Gastrocnemius medialis (tissue), 4 donors: ENCODE results near the gene ADORA1.

Experiments used
- CTCF ChIP-seq, 5 experiments: fragments of 450-650 bp in 3 of 5; fragments of 200-600 bp in 2 of 5; sonication (generic) in 2 of 5; IDR thresholded peaks in 4 of 5; conservative IDR thresholded peaks in 1 of 5; 1 replicate in 4 of 5; 2 replicates in 1 of 5; pipeline ENCODE4 v1.5.1; 2016 to 2019; ENCODE audit warnings: antibody characterized with exemption in 5 of 5, mild to moderate bottlenecking in 3 of 5, moderate library complexity in 3 of 5
- POLR2A ChIP-seq, 2 donors: fragments of 450-650 bp; IDR thresholded peaks; one replicate each; pipeline ENCODE4 v1.6.1; 2017; ENCODE audit warnings: antibody characterized with exemption in 2 of 2, mild to moderate bottlenecking in 2 of 2, moderate library complexity in 2 of 2

GRCh38 chr1:203162403-203162802 lies 34.9 kb downstream of the ADORA1 start:
- TF ChIP-seq CTCF (IDR thresholded peaks at IDR 0.05 in 4 of 5, conservative IDR thresholded peaks at IDR 0.05 in 1 of 5) (no peak), POLR2A (IDR thresholded peaks at IDR 0.05) (no peak)
